Medulla oblongata (tissue), 1 donor: ENCODE measurements around the gene FMN1.

Experiments used
- DNase-seq: peaks from one replicate; pipeline ENCODE4 v3.0.0-alpha.2; 2015; ENCODE audit errors: extremely low spot score

The FMN1 gene

GRCh38 chr15:33125894-33126537 lies 68.5 kb downstream of the FMN1 start:
- no peak for DNase-seq

- no peak for DNase-seq
These were observed 69.7 kb downstream of the FMN1 start for GRCh38 chr15:33124811-33125210.

- DNase-seq = no peak
These were observed 70.2 kb downstream of the FMN1 start for GRCh38 chr15:33124279-33124678.

DNA sequence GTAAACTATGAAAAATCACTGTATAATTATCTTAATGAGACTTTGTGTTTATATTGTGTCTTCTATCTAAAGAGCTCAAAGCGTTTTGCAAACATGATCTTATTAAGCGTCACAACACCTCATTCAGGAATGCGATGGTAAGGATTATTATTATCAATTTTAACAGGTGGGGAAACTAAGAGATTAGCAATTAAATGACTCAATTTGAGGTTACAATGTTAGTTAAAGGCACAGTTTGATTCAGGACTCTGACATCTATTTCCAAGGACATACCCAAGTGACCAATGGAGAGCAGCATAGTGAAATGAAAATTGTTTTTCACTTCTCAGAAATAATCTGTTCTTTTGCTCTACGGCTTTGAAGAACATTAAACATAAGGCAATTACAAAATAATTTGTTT lies 74.6 kb downstream of the FMN1 start:
- DNase-seq = no peak

GRCh38 chr15:33119273-33119672 lies 75.2 kb downstream of the FMN1 start:
- no peak for DNase-seq

- no peak for DNase-seq
These were observed 78.3 kb downstream of the FMN1 start for GRCh38 chr15:33116198-33116597.

- no peak for DNase-seq
These were observed 79.2 kb downstream of the FMN1 start for GRCh38 chr15:33115191-33115861.

GRCh38 chr15:33114374-33114717 lies 80.2 kb downstream of the FMN1 start:
- no peak for DNase-seq

DNA sequence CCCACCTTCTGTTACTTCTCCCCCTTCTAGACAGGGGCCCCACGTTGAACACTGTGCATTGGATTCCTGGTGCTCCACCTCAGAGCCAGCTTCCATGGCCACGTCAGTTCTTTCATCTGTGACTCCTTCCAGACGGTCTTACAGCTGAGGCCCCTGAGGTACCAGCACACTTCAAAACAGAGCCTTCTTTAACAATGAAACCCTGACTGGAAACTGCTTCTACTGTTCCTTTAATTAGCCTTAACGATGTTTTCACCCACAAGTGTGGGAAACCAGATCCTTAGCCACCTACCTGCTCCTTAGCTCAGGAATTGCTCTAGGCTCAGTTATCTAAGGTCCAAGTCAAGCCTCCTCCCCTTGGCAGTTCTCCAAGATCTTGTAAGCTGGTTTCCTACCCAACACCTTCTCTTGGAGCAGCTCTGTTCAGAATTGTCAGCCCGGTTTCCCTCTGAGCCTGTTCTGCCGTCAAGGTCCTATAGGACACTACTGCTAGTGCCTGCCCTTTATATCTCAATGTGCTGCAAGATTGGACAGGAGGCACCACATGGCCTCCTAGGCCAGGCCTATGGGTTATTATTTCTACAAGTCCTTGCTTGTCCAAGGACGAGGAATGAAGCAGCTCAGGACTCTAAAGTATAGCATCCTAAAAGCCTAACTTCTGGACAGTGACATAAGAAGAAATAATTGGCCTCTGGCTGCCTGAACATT lies 80.7 kb downstream of the FMN1 start:
- no peak for DNase-seq

- no peak for DNase-seq
These were observed 81.9 kb downstream of the FMN1 start for GRCh38 chr15:33112541-33113105.

DNA sequence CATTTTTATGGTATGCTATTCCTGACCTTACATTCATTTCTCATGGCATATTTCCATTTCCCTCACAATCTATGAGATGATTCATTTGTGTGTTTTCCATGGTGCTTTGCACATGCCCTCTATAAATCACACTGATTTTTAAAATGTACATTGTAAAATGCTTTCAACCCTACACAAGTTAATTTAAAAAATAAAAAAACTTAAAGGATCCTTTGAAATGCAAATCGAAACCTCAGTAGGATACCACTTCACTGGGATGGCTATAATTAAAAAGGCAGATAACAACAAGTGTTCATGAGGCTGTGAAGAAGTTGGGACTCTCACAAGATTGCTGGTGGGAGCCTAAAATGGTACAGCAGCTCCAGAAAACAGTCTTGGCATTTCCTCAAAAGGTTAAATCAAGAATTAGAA lies 83.5 kb downstream of the FMN1 start:
- DNase-seq = no peak

GRCh38 chr15:33109345-33109744 lies 85.2 kb downstream of the FMN1 start:
- no peak for DNase-seq

- DNase-seq = no peak
These were observed 86.0 kb downstream of the FMN1 start for GRCh38 chr15:33108518-33108917.

- no peak for DNase-seq
These were observed 86.6 kb downstream of the FMN1 start for GRCh38 chr15:33107950-33108349.

DNA sequence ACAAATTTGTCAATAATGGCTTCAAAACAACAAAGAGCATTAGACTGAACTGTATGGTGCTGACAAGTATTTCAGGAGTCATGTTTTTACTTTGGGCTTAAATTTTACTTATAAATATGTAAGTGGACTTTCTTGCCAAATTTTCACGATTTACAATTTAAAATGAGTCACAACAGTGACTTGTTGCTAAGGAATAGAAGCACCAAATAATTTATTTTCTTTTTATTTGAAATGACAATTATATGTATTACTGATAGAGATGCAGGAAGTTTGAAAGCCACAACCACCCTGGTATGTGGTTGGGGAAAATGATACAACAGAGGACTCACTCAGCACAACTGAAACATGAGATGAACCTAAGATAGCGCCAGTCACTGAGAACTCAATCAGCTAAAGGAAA lies 90.3 kb downstream of the FMN1 start:
- DNase-seq = no peak

- DNase-seq = no peak
These were observed 93.5 kb downstream of the FMN1 start for GRCh38 chr15:33101036-33101435.

GRCh38 chr15:33100314-33100713 lies 94.2 kb downstream of the FMN1 start:
- no peak for DNase-seq

- DNase-seq = no peak
These were observed 94.8 kb downstream of the FMN1 start for GRCh38 chr15:33099739-33100138.

DNA sequence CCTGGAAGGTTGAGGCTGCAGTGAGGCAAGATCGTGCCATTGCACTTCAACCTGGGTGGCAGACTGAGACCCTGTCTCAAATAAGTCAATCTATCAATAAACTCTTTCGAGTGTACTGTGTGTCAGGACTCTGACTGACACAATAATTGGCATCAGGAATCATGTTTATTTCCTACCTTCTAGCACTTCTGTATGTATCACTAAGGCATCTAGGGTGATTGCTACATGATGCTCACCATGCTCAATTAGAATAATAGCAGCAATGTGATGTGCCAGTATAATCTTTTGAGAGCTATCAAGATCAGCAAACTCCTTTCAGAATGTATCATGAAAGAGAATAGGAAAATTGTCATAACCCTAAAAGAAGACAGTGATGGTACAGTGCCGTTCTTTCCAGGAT lies 95.3 kb downstream of the FMN1 start:
- no peak for DNase-seq

DNA sequence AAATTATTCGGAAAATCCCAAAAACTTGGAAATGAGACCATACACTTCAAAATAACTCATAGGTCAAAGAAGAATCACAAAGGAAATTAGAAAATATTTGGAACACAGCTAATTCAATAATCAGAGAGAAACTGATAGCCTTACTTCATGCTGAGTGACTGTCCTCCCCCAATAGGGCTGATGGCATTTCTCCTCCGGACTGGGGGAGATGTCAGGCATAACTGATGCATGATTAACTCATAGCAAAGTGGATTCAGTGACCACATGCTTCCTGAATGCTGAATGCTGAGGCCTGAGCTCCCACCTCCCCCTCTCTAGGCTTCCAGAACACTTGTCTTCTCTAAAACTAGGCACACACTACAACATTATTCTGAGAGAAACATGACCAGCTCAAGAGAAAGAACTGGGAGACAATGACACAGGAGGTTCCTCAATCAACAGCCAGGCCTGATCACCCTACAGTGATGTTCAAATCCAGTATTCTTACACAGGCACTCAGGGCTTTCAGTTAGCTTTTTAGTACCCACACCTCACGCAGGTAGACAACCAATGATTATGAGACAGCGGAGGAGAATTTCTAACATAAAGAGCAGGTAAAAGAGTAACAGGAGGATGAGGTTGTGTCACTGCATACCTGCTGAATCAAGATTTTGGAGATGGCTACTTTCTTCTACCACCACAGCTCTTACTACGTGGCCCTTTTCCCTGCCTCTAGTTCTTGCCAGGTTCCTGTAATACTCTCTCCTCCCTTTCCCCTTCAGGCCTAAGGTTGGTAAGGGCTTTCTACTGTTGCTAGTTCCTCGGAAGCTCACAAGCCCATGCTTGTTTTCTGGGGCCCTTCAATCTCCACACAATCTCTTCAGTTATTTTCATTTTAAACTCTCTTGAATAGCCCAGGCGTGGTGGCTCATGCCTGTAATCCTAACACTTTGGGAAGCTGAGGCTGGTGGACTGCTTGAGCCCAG lies 96.1 kb downstream of the FMN1 start:
- no peak for DNase-seq

DNA sequence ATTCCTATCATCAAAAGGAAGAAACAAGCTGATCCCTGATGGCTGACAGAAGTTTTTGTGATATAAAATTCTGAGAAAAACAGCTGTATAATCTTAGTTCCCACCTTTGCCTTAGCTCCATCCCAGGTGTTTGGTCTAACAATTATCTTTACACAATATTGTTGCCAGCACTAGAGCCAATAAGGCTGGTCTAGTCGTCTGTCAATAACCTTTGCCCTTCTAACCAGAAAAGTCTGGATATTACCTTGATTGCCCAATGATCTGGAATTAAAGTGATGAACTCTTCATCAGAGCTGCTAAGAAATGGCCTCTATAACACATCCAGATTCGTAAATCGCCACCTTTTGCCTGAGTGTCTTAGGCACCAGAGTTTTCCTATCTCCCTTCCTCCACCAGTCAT lies 98.4 kb downstream of the FMN1 start:
- no peak for DNase-seq

DNA sequence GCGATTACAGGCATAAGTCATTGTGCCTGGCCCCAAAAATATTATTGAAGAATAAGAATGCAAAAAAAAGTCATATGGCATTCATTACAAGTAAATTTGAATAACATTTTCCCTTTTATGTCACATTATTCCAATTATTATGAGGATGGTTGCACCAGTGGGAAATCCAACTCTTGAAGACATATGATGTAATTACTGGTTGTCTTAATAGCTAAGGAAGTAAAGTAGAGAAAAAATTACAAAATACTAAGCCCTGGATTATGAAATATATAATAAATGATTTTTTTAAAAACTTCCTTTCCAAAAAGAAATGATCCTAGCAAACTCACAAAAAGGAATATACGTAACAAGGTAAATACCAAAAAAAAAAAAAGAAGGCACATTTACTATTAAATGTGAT lies 98.9 kb downstream of the FMN1 start:
- no peak for DNase-seq
